Measurements from ENCODE around the gene CGNL1.
A peak's percentile ranks its signal among the peaks of the same experiment; 100 is the strongest.

Gene CGNL1

GRCh38 chr15:57552678-57553334, 176.5 kb downstream of the CGNL1 start:
- no peak for DNase-seq

DNA sequence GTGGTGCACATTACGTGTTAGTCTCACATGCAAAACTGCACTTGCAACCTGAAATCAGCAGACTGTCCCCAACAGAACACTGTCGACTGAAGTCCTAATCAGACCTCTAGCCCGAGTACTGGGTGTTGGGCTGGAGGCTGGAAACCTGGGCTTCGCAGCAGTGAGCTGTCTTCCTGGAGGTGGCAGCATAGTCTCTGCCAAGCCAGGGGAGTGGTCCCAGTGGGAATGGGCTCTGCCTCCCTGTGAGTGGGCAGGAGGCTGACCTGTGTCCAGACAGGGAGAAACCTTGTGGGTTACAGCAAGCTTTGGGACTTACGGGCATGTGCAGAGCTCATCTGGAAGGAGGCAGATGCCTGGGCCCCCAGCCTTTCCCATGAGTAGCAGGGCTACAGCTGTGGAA, 177.2 kb downstream of the CGNL1 start:
- no peak for DNase-seq

- no peak for DNase-seq
These were observed 177.9 kb downstream of the CGNL1 start for GRCh38 chr15:57554063-57554811.

GRCh38 chr15:57554812-57555179, 178.5 kb downstream of the CGNL1 start:
- no peak for DNase-seq

GRCh38 chr15:57555270-57555669, 179.0 kb downstream of the CGNL1 start:
- DNase-seq, result no peak

GRCh38 chr15:57556040-57556439, 179.7 kb downstream of the CGNL1 start:
- no peak for DNase-seq

DNA sequence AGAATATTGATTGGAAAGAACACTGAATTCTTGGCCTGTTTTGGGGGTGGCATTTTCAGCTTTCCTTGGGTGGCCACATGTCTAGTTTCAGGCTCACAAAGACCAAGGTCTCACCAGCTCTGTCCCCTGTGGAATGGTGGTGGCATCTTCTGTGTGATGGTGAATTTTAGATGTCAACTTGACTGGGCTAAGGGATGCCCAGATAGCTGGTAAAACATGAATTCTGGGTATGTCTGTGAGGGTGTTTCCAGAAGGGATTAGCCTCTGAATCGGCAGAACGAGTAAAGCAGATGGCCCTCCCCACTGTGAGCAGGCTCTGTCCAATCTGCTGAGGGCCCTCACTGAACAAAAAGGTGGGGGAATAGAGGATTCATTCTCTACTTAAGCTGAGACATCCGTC, 181.0 kb downstream of the CGNL1 start:
- no peak for DNase-seq

DNA sequence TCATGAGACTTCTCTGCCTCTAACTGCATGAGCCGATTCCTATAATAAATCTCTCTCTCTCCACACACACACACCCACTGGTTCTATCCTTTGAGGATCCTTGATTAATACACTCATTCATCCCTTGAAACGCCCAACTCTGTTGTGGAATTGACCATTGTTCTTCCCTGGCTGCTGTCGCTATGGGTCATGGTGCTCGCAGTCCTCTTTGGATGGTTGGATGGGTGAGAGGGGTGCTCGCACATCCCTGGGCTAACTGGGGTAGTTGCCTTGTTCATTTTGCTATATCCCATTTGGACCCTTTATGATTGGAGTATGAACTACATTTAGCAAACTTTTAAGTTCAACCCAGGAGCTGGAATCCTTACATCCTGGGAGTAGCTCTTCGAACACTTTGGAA, 181.5 kb downstream of the CGNL1 start:
- no peak for DNase-seq

GRCh38 chr15:57559875-57560274, 183.6 kb downstream of the CGNL1 start:
- DNase-seq, result peak; percentile 21 to 57 (median 31)

GRCh38 chr15:57561041-57561711, 184.9 kb downstream of the CGNL1 start:
- DNase-seq, result peak; percentile 28 to 62 (median 47)

DNA sequence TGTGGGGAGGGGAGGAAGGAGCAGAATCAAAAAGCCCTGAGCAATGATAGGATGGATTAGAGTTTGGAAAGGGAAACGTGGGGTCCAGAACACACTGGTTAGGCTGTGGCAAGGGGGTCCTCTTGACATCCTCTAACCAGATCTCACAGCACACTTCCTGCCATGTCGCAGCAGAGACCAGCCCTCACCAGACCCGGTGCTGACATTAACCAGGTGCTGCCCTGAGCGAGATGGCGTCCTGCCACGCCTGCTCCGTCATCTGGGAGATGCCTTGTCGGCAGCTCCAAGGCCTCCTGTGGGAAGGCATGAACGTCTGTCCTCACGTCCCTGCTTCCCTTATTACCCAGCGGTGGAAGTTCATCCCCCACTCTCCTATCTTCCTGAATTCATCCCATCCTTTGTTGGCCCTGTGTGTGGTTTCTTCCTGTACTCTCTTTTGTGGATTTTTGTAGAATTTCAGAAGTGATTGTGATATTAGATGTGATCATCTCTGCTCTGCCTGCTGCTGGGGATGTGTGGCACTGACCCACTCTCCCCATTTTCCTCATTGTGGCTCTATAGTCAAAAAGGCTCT, 186.0 kb downstream of the CGNL1 start:
- DNase-seq, result no peak

GRCh38 chr15:57563416-57563815, 187.1 kb downstream of the CGNL1 start:
- DNase-seq, result no peak

- peak in 4 of 5 donors; percentile 20 to 35 (median 21) for DNase-seq
These were observed 189.0 kb downstream of the CGNL1 start for GRCh38 chr15:57565311-57565710.

DNA sequence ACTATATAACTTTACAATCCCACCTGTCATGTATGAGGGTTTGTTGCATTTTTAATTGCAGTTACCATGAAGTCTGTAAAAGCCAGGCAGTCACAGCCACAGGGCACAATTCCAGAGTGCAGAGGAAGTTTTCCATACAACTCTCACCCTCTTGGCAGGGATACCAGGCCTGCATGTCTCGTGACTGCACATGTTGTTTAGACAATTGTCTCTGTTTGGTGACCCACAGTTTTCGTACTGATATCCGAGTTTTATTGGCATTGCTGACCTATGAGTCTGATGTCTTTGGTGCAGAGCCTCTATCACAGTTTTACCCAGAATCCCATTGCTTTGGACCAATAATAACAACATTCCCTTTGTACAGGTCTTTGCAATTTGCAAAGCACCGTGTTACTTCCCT, 190.5 kb downstream of the CGNL1 start:
- no peak for DNase-seq

DNA sequence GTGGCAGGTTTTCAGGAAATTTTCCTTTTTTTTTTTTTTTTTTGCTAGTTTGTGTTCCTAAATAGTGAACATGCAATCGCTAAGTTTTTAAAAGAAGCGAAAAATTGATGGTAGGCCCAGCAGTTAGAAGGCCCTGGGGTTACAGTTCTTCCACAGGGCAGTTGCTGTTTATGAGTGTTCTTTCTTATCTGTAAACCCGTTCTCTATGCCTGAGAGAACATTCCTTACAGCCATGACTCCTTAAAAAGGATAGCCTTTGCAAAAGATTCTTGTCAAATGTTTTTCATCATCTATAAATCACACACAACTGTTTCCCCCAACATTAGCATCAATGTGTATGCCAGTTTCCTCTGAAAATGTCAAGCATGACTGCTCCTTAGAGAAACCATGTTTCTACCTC, 191.6 kb downstream of the CGNL1 start:
- DNase-seq, result no peak

DNA sequence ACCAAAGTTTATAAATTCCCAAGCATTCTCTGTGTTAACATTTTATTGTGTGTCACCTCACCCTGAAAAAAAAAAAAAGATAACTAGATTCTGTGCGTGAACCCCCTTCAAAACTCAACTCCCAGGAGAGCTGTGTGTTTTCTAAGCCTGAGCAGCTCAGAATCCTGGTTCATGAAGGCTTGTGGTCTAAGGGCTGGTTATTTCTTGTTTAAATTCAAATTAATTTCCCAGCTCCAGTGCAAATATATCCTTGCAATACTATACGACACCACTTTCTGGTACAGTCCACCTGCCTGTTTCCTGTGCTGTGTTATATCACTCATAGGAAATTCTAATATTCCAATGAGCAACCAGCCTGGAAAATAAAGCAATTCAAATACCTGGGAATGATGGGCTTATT, 192.0 kb downstream of the CGNL1 start:
- no peak for DNase-seq

DNA sequence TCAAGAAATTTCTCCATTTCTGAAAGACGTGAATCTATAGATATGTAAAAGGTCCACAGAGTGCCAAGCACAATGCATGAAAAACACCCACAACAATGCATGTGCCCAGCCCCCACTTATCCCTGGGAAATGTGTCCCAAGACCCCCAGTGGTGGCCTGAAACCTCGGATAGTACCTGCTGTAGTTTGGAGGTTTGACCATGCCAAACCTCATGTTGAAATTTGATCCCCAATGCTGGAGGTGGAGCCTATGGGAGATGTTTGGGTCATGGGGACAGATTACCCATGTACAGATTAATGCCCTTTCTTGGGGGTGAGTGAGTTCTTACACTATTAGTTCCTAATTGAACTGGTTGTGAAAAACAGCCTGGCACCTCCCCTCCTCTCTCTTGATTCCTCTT, 194.0 kb downstream of the CGNL1 start:
- no peak for DNase-seq

DNA sequence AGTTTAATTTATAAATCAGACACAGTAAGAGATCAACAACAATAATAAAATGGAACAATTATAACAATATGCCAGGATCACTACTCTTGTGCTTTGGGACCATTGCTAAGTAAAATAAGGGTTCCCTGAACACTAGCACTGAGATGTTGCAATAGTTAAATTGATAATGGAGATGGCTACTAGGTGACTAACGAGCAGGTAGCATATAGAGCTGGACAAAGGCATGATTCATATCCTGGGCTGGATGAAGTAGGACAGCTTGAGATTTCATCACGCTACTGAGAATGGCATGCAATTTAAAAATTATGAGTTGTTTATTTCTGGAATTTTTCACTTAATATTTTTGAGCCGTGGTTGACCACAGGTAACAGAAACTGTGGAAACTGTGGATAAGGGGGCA, 194.7 kb downstream of the CGNL1 start:
- no peak for DNase-seq

DNA sequence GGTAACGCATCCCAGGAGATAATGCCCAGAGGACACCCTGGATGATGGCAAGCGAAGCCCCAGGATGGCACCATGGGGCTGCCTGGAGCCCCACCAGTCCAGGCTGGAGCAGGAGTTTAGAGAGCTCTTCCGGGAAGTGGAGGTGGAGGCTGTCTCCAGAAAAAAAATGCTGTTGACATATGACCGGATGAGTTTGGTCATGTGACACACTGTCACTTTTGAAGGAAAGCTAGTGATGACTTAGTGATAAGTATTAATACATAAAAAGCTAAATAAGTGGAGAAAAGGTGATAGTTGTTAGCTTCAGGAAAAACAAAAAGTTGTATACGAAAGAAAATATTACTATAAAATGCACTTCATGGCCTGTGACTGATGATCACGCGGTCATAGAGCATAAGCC, 195.4 kb downstream of the CGNL1 start:
- no peak for DNase-seq

DNA sequence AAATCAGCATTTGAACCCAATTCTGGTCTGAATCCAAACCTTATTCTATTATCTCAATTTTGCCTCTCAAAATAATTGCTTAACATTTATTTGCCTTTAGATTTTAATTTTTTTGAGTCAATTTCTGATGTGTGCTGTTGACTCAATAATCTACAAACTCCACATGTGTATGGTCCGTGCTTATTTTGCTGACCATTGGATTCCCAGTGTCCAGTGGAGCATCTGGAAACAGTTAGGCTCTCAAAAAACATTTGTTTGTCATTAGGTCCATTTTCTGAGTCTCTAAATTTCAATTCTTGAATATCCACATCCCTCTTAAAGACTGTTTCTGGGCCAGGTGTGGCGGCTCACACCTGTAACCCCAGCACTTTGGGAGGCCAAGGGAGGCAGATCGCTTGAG, 196.2 kb downstream of the CGNL1 start:
- no peak for DNase-seq

GRCh38 chr15:57573151-57573550, 196.8 kb downstream of the CGNL1 start:
- no peak for DNase-seq

DNA sequence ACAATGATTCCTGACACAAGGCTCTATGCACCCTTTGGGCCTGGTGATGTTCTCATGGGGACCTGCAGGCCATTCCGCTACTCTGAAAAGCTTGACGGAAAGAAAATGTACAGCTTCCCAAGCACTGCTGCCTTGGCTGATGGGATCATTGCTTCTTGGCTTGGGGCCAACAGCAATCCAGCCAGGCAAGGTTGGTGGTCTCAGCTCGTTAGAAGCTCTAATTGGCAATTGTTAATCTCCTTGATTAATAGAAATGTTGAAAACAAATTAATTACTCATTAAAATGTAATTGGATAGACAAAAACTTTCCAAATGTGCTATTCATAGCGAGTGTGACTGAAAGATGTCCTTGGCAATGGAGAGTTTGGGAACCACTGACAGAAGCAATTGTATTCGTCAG, 199.1 kb downstream of the CGNL1 start:
- DNase-seq, result no peak

GRCh38 chr15:57578288-57578900, 202.1 kb downstream of the CGNL1 start:
- no peak for DNase-seq

Measured in T-helper 1 cell (primary cell).